ENCODE results near the gene SRSF3. TPM values are rescaled to one million over a fixed set of nuclear protein-coding genes. Genes with fewer than 3 reads are reported as not detected.
"Not testable (repeated sequence)": the region's sequence is repeated elsewhere in the genome, so short reads cannot be mapped to it uniquely, and the experiment has no call there.

Gene SRSF3
- total RNA-seq (ENCODE audit: insufficient read depth, low replicate concordance): 91.2 TPM

- DNase-seq (ENCODE audit: low spot score): peak; percentile 98
Observed at GRCh38 chr6:36594029-36594815, at the start of gene SRSF3. SRSF3 (plus strand) TSS chr6:36594362; CDS start chr6:36596763, 2,401 bp downstream.

- no peak for DNase-seq (ENCODE audit: low spot score)
Observed at GRCh38 chr6:36545767-36546307, 48.3 kb upstream of the SRSF3 start.

- peak; percentile 78 for DNase-seq (ENCODE audit: low spot score)
Observed at GRCh38 chr6:36546308-36546919, 47.7 kb upstream of the SRSF3 start.

DNA sequence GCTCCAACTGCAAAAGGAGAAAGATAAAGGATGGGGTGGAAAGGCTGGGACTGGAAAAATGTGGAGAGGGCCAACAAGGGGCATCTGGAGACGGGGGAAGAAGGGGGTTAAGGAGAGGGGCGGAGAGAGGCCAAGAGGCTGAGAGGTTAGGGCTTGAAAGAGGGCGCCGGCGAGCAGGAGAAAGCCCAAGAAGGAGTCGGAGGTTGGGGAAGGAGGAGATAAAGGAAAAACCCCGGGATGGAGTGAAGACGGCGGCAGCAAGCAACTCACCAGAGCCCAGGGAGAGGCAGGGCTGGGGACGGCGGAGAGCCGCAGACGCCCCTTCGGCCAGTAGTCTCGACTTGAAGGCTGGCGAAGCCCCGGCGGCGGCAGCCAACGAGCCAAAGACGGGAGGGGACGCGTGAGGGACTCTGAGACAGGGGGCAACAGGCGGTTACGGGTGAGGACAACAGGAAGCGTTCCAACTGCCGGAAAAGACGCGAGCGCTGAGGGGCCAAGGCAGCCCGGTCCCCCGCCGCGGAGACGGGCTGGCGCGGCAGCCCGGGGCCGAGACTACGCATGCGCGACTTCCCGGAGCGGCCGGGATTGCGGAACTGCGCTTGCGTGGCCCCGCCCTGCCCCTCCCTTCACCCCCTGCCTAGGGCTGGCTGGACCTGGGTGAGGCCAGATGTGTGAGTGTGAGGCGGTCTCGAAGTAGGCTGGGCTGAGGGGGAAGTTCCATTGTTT is 47.1 kb upstream of the SRSF3 start, which contains the start of gene STK38:
STK38 (minus strand) TSS at position 560 of the 726 bp plus-strand sequence. CDS start 7,277 bp downstream, outside the sequence.
- peak; percentile 92 for DNase-seq (ENCODE audit: low spot score)

DNA sequence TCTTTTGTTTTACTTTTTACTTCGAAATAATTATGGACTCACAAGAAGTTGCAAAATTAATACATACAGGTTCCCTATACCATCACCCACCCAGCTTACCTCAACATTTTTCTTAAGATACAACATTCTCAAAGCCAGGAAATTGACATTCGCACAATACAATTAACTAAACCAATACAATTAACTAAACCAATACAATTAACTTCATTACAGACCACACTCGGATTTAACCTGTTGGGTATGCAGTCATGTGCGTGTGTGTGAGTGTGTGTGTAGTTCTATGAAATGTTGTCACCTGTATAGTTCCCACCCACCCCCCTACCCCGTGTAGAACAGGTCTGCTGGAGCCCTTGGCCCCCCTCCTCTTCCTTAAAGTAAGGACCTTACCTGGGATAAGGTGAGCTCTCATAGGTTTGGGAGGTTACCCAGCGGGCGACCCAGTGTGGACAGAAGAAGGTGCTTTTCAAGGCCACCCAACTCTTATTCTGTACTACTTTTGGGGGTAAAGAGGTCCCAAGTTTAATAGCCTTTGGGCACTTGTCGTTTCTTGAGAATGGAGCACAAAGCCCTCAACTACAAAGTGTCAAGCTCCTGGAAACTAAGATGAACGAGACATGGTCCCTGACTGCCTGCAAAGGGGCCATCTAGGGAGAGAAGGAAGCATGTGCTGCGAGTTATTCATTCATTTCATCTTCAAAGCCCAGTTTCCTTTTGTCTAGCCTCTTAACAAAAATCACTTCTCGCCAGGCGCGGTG is 46.3 kb upstream of the SRSF3 start:
- DNase-seq (ENCODE audit: low spot score): no peak

DNA sequence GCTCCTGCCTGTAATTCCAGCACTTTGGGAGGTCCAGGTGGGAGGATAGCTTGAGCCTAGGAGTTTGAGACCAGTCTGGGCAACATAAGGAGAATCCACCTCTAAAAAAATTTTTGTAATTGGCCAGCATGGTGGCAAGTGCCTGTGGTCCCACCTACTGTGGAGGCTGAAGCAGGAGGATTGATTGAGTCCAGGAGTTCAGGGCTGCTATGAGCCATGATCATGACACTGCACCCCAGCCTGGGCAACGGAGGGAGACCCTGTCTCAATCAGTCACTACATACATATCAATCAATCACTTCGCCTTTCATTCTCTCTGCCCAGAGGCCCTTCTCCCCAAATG is 45.8 kb upstream of the SRSF3 start:
- DNase-seq (ENCODE audit: low spot score): no peak

- no peak for DNase-seq (ENCODE audit: low spot score)
Observed at GRCh38 chr6:36550473-36551000, 43.6 kb upstream of the SRSF3 start.

- no peak for DNase-seq (ENCODE audit: low spot score)
Observed at GRCh38 chr6:36555750-36556252, 38.4 kb upstream of the SRSF3 start.

DNA sequence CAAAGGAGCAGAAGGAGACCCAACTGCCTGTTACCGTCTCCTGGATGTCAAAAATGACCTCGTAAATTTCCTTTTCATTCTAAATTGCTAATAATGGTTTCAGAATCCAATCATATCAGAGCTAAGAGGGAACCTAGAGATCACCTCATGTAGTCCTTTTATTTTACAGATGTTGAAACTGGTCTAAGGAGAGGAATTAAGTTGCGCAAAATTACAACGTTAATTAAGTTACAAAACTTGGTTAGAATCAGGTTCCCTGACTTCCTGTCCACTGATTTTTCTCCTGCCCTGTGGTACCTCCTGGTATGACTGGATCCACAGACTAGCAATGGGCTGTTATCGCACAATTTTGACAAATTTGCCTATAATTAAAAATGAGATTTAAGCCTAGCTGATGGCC is 37.9 kb upstream of the SRSF3 start:
- no peak for DNase-seq (ENCODE audit: low spot score)

- no peak for DNase-seq (ENCODE audit: low spot score)
Observed at GRCh38 chr6:36559011-36559793, 35.0 kb upstream of the SRSF3 start.

- DNase-seq (ENCODE audit: low spot score): no peak
Observed at GRCh38 chr6:36560822-36561221, 33.3 kb upstream of the SRSF3 start.

- DNase-seq (ENCODE audit: low spot score): peak; percentile 73
Observed at GRCh38 chr6:36563237-36563927, 30.8 kb upstream of the SRSF3 start.

DNA sequence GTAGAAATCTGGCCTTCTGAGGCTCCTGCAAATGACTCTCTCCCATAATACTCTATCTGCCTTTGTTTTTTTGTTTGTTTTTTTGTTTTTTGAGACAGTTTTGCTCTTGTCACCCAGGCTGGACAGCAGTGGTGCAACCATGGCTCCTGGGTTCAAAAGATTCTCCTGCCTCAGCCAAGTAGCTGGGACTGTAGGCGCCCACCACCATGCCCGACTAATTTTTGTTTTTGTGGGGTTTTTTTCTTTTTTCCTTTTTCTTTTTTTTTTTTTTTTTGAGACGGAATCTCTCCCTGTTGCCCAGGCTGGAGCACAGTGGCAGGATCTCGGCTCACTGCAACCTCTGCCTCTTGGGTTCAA is 30.3 kb upstream of the SRSF3 start:
- no peak for DNase-seq (ENCODE audit: low spot score)

DNA sequence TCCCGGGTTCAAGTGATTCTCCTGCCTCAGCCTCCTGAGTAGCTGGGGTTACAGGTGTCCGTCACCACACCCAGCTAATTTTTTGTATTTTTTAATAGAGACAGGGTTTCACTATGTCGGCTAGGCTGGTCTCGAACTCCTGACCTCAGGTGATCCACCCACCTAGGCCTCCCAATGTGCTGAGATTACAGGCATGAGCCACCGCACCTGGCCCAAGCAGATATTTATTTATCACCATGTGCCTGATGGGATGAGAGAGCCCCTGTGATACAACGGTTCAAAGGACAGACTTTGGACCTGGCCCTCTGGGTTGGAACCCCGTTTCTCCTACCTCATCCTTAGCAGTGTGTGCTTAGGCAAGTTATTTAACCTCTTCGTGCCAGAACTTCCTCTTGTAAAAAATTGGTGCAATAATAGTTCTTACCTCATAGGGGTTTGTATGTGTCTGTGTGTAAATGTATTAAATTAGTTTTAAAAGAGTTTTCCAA is 27.7 kb upstream of the SRSF3 start:
- no peak for DNase-seq (ENCODE audit: low spot score)

- no peak for DNase-seq (ENCODE audit: low spot score)
Observed at GRCh38 chr6:36570264-36570663, 23.9 kb upstream of the SRSF3 start.

GRCh38 chr6:36571122-36572043 is 22.8 kb upstream of the SRSF3 start:
- no peak for DNase-seq (ENCODE audit: low spot score)

GRCh38 chr6:36572353-36573311 is 21.5 kb upstream of the SRSF3 start:
- DNase-seq (ENCODE audit: low spot score): not testable (repeated sequence)

Data from umbilical cord (tissue), 2 donors.